Stimulated activated naive CD8-positive, alpha-beta T cell treated with anti-CD3 and anti-CD28 coated beads, Interleukin-15, Interleukin-2, amounts not matched to agents 100 ng/mL and 50 ng/mL, for 24 hours (primary cell): Measurements from ENCODE around the gene SLC22A2.
"Not testable (repeated sequence)": the region's sequence is repeated elsewhere in the genome, so short reads cannot be mapped to it uniquely, and the experiment has no call there.

Experiments used
- H3K27ac Mint-ChIP-seq: one replicate; pipeline ENCODE4 v1.8.0; 2021; ENCODE audit warnings: mild to moderate bottlenecking, mixed read lengths
- H3K27me3 Mint-ChIP-seq: one replicate; pipeline ENCODE4 v1.8.0; 2021; ENCODE audit warnings: mixed read lengths
- H3K36me3 Mint-ChIP-seq: one replicate; pipeline ENCODE4 v1.8.0; 2021; ENCODE audit warnings: low read depth, mixed read lengths
- H3K4me1 Mint-ChIP-seq: one replicate; pipeline ENCODE4 v1.8.0; 2021; ENCODE audit warnings: low read depth, mixed read lengths
- H3K4me3 Mint-ChIP-seq: one replicate; pipeline ENCODE4 v1.8.0; 2021; ENCODE audit warnings: mild to moderate bottlenecking, mixed read lengths
- H3K9me3 Mint-ChIP-seq: one replicate; pipeline ENCODE4 v1.8.0; 2021; ENCODE audit warnings: mixed read lengths

Gene SLC22A2

GRCh38 chr6:160258346-160259142, at the start of gene SLC22A2:
Gene SLC22A2 (minus strand): TSS chr6:160258821. CDS start chr6:160258757, 64 bp downstream.
- Mint-ChIP-seq H3K9me3 (no peaks in the 10 kb centered on the region), H3K4me3 (no peak within 1 kb of the TSS), H3K27ac (no peak within 1 kb of the TSS), H3K4me1 (no peaks in the 10 kb centered on the region), H3K36me3 (no peaks in the 10 kb centered on the region), H3K27me3 (peaks cover 8% of the 10 kb centered on the region)

DNA sequence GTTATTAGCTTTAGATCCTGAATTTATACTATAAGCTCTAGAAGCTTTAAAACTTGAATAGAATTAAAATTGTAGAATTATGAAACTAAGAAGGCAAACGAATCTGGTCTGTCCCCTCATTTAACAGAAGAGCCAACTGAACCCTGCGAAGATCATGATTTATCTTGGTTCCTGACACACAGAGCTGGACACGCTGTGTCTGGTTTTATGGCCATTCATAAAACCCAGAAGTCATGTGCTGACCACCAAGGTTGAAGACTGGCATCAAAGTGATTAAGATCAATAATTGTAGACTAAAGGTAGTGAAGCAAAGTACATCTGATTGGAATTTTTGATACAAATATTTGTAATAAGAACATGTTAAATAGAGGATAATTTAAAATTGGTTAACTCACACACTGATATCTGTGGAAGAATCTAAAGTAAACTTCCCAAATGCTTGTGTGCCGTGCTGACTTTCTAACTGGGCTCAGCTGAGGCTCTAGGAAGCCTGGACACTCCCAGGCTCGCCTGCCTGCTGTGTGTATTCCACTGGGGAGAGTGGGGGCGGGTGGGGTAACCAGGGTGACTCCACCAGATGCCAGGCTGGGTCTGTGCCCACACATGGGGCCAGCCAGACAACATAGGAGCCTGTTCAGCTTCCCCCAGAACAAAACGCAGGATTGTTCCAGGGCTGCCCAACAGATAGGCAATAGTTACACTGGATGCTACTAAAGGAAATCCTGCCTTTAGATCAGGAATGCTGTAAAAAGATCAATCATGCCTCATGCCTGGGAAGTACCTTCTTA, 47.5 kb upstream of the SLC22A2 start:
- peaks cover 17% of the 10 kb centered on the region for H3K27me3 Mint-ChIP-seq
- peaks cover 20% of the 10 kb centered on the region for H3K9me3 Mint-ChIP-seq
- no peaks in the 10 kb centered on the region for H3K4me1 Mint-ChIP-seq
- H3K36me3 Mint-ChIP-seq = peaks cover 1% of the 10 kb centered on the region
- no peak overlapping the region for H3K27ac Mint-ChIP-seq
- no peak overlapping the region for H3K4me3 Mint-ChIP-seq

DNA sequence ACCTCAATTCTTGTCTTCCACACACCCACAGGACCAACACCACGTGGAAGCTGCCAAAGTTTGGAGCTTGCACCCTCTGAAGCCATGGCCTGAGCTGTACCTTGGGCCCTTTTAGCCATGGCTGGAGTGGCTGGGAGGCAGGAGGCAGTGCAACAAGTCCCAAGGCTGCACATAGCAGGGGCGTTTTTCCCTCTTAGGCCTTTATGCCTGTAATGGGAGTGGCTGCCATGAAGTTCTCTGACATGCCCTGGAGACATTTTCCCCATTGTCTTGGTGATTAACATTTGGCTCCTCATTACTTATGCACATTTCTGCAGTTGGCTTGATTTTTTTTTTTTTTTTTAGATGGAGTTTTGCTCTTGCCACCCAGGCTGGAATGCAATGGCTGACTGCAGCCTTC, 45.2 kb upstream of the SLC22A2 start:
- no peaks in the 10 kb centered on the region for H3K36me3 Mint-ChIP-seq
- H3K9me3 Mint-ChIP-seq = peaks cover 8% of the 10 kb centered on the region
- peaks cover 15% of the 10 kb centered on the region for H3K27me3 Mint-ChIP-seq
- no peak overlapping the region for H3K27ac Mint-ChIP-seq
- H3K4me1 Mint-ChIP-seq = no peaks in the 10 kb centered on the region
- no peak overlapping the region for H3K4me3 Mint-ChIP-seq

DNA sequence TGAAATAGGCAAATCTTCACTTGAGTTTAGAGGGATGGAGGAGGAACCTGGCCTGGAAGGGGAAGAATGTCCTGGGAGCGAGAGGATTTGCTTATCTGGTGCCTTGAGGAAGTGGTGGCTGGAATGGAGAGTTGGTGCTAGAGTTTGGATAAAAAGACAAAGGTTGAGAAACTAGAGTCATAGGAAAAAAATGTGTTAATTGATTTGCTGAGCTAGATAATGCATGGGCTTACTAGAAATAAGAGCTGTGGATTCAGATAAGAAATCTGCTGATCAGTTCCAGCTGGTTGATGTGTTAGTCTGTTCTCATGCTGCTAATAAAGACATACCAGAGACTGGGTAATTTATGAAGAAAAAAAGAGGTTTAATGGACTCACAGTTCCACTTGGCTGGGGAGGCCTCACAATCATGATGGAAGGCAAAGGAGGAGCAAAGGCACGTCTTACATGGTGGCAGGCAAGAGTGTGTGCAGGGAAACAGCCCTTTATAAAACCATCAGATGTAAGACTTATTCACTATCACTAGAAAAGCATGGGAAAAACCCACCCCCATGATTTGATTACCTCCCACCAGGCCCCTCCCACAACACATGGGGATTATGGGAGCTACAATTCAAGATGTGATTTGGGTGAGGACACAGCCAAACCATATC, 43.9 kb upstream of the SLC22A2 start:
- not testable (repeated sequence) for H3K27ac Mint-ChIP-seq, H3K4me3 Mint-ChIP-seq, H3K36me3 Mint-ChIP-seq, H3K4me1 Mint-ChIP-seq, H3K9me3 Mint-ChIP-seq
- H3K27me3 Mint-ChIP-seq = peaks cover 15% of the 10 kb centered on the region

GRCh38 chr6:160301339-160301738, 42.7 kb upstream of the SLC22A2 start:
- peaks cover 15% of the 10 kb centered on the region for H3K27me3 Mint-ChIP-seq

GRCh38 chr6:160300076-160300695, 41.6 kb upstream of the SLC22A2 start:
- H3K27ac Mint-ChIP-seq = no peak overlapping the region
- H3K27me3 Mint-ChIP-seq = peaks cover 10% of the 10 kb centered on the region
- H3K9me3 Mint-ChIP-seq = peaks cover 7% of the 10 kb centered on the region
- H3K4me3 Mint-ChIP-seq = no peak overlapping the region
- H3K36me3 Mint-ChIP-seq = no peaks in the 10 kb centered on the region
- no peaks in the 10 kb centered on the region for H3K4me1 Mint-ChIP-seq

More at GRCh38 chr6:160301339-160301738, 42.7 kb upstream of the SLC22A2 start:
- Mint-ChIP-seq H3K4me3 (no peak overlapping the region), H3K36me3 (no peaks in the 10 kb centered on the region), H3K9me3 (peaks cover 7% of the 10 kb centered on the region), H3K27ac (no peak overlapping the region), H3K4me1 (no peaks in the 10 kb centered on the region)

DNA sequence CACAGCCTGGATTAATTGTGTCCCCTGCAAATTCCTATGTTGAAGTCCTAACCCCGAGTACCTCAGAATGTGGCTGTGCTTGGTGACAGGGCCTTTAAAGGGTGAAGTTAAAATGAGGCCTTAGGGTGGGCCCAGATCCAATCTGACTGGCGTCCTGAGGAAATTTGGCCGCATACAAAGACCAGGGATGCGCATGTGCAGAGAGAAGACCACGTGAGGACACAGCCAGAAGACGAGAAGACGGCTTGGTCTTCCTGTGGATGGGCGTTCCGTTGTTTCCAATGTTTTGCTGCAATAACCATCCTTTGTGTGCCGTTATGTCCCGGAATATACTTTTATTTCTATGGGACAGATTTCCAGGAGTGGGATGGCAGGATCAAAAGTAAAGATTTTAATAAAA, 40.9 kb upstream of the SLC22A2 start:
- H3K27me3 Mint-ChIP-seq = peaks cover 4% of the 10 kb centered on the region
- H3K9me3 Mint-ChIP-seq = peaks cover 4% of the 10 kb centered on the region
- no peaks in the 10 kb centered on the region for H3K4me1 Mint-ChIP-seq
- no peak overlapping the region for H3K27ac Mint-ChIP-seq
- H3K36me3 Mint-ChIP-seq = no peaks in the 10 kb centered on the region
- no peak overlapping the region for H3K4me3 Mint-ChIP-seq

- H3K4me3 Mint-ChIP-seq = no peak overlapping the region
- no peaks in the 10 kb centered on the region for H3K9me3 Mint-ChIP-seq
- H3K27ac Mint-ChIP-seq = no peak overlapping the region
- no peaks in the 10 kb centered on the region for H3K27me3 Mint-ChIP-seq
- no peaks in the 10 kb centered on the region for H3K36me3 Mint-ChIP-seq
- H3K4me1 Mint-ChIP-seq = no peaks in the 10 kb centered on the region
These were observed 39.5 kb upstream of the SLC22A2 start for GRCh38 chr6:160298121-160298520.

GRCh38 chr6:160297310-160297709, 38.7 kb upstream of the SLC22A2 start:
- Mint-ChIP-seq H3K9me3 (no peaks in the 10 kb centered on the region), H3K36me3 (no peaks in the 10 kb centered on the region), H3K4me1 (no peaks in the 10 kb centered on the region)

GRCh38 chr6:160293844-160294243, 35.2 kb upstream of the SLC22A2 start:
- H3K4me3 Mint-ChIP-seq = no peak overlapping the region
- no peaks in the 10 kb centered on the region for H3K4me1 Mint-ChIP-seq
- H3K9me3 Mint-ChIP-seq = no peaks in the 10 kb centered on the region
- no peaks in the 10 kb centered on the region for H3K27me3 Mint-ChIP-seq
- no peak overlapping the region for H3K27ac Mint-ChIP-seq
- H3K36me3 Mint-ChIP-seq = no peaks in the 10 kb centered on the region

More at GRCh38 chr6:160297310-160297709, 38.7 kb upstream of the SLC22A2 start:
- no peaks in the 10 kb centered on the region for H3K27me3 Mint-ChIP-seq
- H3K4me3 Mint-ChIP-seq = no peak overlapping the region
- no peak overlapping the region for H3K27ac Mint-ChIP-seq

DNA sequence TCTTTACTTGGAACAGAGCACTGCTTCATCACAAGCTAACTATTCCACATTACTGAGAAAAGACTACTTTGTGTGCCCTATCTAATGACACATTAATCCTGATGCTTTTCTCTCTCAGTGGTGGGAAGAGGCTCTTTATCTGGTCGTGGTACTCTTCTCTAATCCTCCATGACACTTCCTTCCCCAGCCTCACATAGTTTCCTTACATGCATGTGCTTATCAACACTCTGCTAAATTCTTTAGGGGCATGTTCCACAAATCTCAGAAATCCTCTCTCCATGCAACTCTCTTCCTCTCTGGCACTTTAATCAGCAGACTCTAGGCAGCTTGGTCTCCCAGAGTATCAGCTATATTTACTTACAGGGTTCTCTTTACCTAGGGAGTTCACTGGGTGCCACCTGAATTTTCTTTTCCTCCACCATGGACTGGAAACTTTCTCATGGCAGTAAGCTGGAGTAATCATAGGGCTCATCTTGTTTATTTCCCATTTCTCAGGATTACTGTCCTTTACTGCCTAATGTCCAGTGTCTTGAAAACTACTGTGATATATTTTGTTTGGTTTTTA, 27.0 kb upstream of the SLC22A2 start:
- H3K4me3 Mint-ChIP-seq = no peak overlapping the region
- H3K27ac Mint-ChIP-seq = no peak overlapping the region
- H3K27me3 Mint-ChIP-seq = peaks cover 42% of the 10 kb centered on the region
- no peaks in the 10 kb centered on the region for H3K36me3 Mint-ChIP-seq
- H3K9me3 Mint-ChIP-seq = no peaks in the 10 kb centered on the region
- no peaks in the 10 kb centered on the region for H3K4me1 Mint-ChIP-seq

DNA sequence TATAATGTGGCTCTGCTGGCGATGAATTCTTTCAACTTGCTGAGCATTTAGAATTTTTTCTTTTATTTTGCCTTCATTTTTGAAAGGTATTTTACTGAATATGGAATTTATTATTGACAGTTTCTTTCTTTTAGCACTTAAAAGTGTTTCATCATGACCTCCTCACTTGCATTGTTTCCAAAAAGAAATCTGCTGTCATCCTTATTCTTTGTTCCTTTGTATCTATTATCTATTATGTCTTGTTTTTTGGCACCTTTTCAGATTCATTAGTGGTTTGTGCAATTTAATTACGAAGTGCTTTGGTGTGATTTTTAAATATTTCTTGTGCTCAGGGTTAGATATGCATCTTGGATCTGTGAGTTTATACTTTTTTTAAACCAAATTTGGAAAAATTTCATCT, 26.0 kb upstream of the SLC22A2 start:
- H3K4me1 Mint-ChIP-seq = no peaks in the 10 kb centered on the region
- no peaks in the 10 kb centered on the region for H3K36me3 Mint-ChIP-seq
- no peak overlapping the region for H3K4me3 Mint-ChIP-seq
- H3K27ac Mint-ChIP-seq = no peak overlapping the region
- H3K27me3 Mint-ChIP-seq = peaks cover 42% of the 10 kb centered on the region
- H3K9me3 Mint-ChIP-seq = no peaks in the 10 kb centered on the region

GRCh38 chr6:160282444-160282843, 23.8 kb upstream of the SLC22A2 start:
- no peaks in the 10 kb centered on the region for H3K36me3 Mint-ChIP-seq
- H3K4me1 Mint-ChIP-seq = no peaks in the 10 kb centered on the region
- peaks cover 41% of the 10 kb centered on the region for H3K27me3 Mint-ChIP-seq
- H3K9me3 Mint-ChIP-seq = no peaks in the 10 kb centered on the region
- H3K4me3 Mint-ChIP-seq = no peak overlapping the region
- H3K27ac Mint-ChIP-seq = no peak overlapping the region

GRCh38 chr6:160279850-160280249, 21.2 kb upstream of the SLC22A2 start:
- Mint-ChIP-seq H3K36me3 (no peaks in the 10 kb centered on the region), H3K4me3 (no peak overlapping the region), H3K27ac (no peak overlapping the region), H3K9me3 (no peaks in the 10 kb centered on the region), H3K27me3 (peaks cover 17% of the 10 kb centered on the region), H3K4me1 (no peaks in the 10 kb centered on the region)
